WTC11 (cell line): Measurements from ENCODE around the gene TINAGL1. TPM values are rescaled to one million over a fixed set of nuclear protein-coding genes. Genes with fewer than 3 reads are reported as not detected.

Source experiments
- ATAC-seq: fragments of 200-7000 bp; cut with Tn5 transposase; 2 replicates; pipeline ENCODE4 v1.10.0; 2021; ENCODE audit warnings: mild to moderate bottlenecking, moderate library complexity
- CTCF ChIA-PET: fragments of 300-600 bp; sonication (Branson Sonifier 250); formaldehyde crosslinking; loops from one replicate; lab custom pipeline; 2021; ENCODE audit warnings: antibody characterized with exemption; lab: Charles Lee
- POLR2A ChIA-PET: fragments of 350-600 bp; sonication (Branson Sonifier 250); formaldehyde crosslinking; loops from one replicate; lab custom pipeline; 2021; ENCODE audit warnings: antibody characterized with exemption; lab: Charles Lee
- DNase-seq: peaks from one replicate; pipeline ENCODE4 v3.0.0; 2021; ENCODE audit warnings: low spot score
- H3K27ac Mint-ChIP-seq: 2 replicates; pipeline ENCODE4 v1.8.0; 2021; ENCODE audit warnings: mixed read lengths
- H3K27me3 Mint-ChIP-seq: 2 replicates; pipeline ENCODE4 v1.8.0; 2021; ENCODE audit warnings: low read depth, mild to moderate bottlenecking, moderate library complexity, mixed read lengths
- H3K36me3 Mint-ChIP-seq: 2 replicates; pipeline ENCODE4 v1.8.0; 2021; ENCODE audit warnings: mixed read lengths
- H3K4me1 Mint-ChIP-seq: 2 replicates; pipeline ENCODE4 v1.8.0; 2022; ENCODE audit warnings: mixed read lengths
- H3K4me3 Mint-ChIP-seq: 2 replicates; pipeline ENCODE4 v1.8.0; 2021; ENCODE audit warnings: mild to moderate bottlenecking, moderate library complexity, mixed read lengths
- H3K9me3 Mint-ChIP-seq: 2 replicates; pipeline ENCODE4 v1.8.0; 2021; ENCODE audit warnings: mixed read lengths
- ATF1 ChIP-seq: sonication (generic); formaldehyde crosslinking; IDR thresholded peaks from 2 replicates; pipeline ENCODE4 v1.8.1; 2023; ENCODE audit warnings: mild to moderate bottlenecking, moderate library complexity, missing genetic modification reagents
- ATF2 ChIP-seq: sonication (generic); formaldehyde crosslinking; IDR thresholded peaks from 2 replicates; pipeline ENCODE4 v1.8.1; 2022; ENCODE audit warnings: low read depth, missing genetic modification reagents, borderline replicate concordance
- CREB1 ChIP-seq: sonication (generic); formaldehyde crosslinking; IDR thresholded peaks from 2 replicates; pipeline ENCODE4 v1.8.0; 2023; ENCODE audit warnings: mild to moderate bottlenecking, missing genetic modification reagents
- ELF4 ChIP-seq: sonication (generic); formaldehyde crosslinking; IDR thresholded peaks from 2 replicates; pipeline ENCODE4 v1.8.1; 2022; ENCODE audit warnings: low read depth, mild to moderate bottlenecking, moderate library complexity, missing genetic modification reagents
- EMX1 ChIP-seq: fragments of 250-450 bp; sonication (Bioruptor Pico); IDR thresholded peaks from 2 replicates; pipeline ENCODE4 v1.8.0; 2021; ENCODE audit warnings: mild to moderate bottlenecking
- FOXP4 ChIP-seq: sonication (generic); formaldehyde crosslinking; IDR thresholded peaks from 2 replicates; pipeline ENCODE4 v1.8.0; 2022; ENCODE audit warnings: mild to moderate bottlenecking, missing genetic modification reagents
- JUN ChIP-seq: sonication (generic); formaldehyde crosslinking; IDR thresholded peaks from 2 replicates; pipeline ENCODE4 v1.8.0; 2023; ENCODE audit warnings: mild to moderate bottlenecking, missing genetic modification reagents
- OVOL2 ChIP-seq: fragments of 250-450 bp; sonication (Bioruptor Pico); IDR thresholded peaks from 2 replicates; pipeline ENCODE4 v1.9.0; 2021; ENCODE audit warnings: mild to moderate bottlenecking, borderline replicate concordance
- SMAD4 ChIP-seq: sonication (generic); formaldehyde crosslinking; IDR thresholded peaks from 2 replicates; pipeline ENCODE4 v1.8.0; 2022; ENCODE audit warnings: mild to moderate bottlenecking, missing genetic modification reagents
- ZNF317 ChIP-seq: sonication (generic); formaldehyde crosslinking; IDR thresholded peaks from 2 replicates; pipeline ENCODE4 v1.8.1; 2023; ENCODE audit warnings: low read depth, mild to moderate bottlenecking, moderate library complexity, missing genetic modification reagents, borderline replicate concordance
- ZNF671 ChIP-seq: fragments of 250-450 bp; sonication (Bioruptor Pico); IDR thresholded peaks from 2 replicates; pipeline ENCODE4 v1.8.0; 2021; ENCODE audit warnings: mild to moderate bottlenecking
- total RNA-seq: library from RNA; stranded (reverse); gene quantifications from 3 replicates; pipeline ENCODE4 v1.2.3, GENCODE V29; 2021
- TF ChIP-seq, protein P1 (sequence below): sonication (generic); formaldehyde crosslinking; IDR thresholded peaks from 2 replicates; pipeline ENCODE4 v1.8.0; 2022; ENCODE audit warnings: mild to moderate bottlenecking, missing genetic modification reagents
- TF ChIP-seq, protein P2 (sequence below): sonication (generic); formaldehyde crosslinking; IDR thresholded peaks from 2 replicates; pipeline ENCODE4 v1.8.1; 2023; ENCODE audit warnings: mild to moderate bottlenecking, moderate library complexity, missing genetic modification reagents
- TF ChIP-seq, protein P3 (sequence below): sonication (generic); formaldehyde crosslinking; IDR thresholded peaks from 2 replicates; pipeline ENCODE4 v1.8.1; 2022; ENCODE audit warnings: mild to moderate bottlenecking, moderate library complexity, missing genetic modification reagents
- TF ChIP-seq, protein P4 (sequence below): fragments of 250-450 bp; sonication (Bioruptor Pico); IDR thresholded peaks from 2 replicates; pipeline ENCODE4 v2.1.2; 2022; ENCODE audit warnings: mild to moderate bottlenecking, moderate library complexity
- TF ChIP-seq, protein P5 (sequence below): sonication (generic); formaldehyde crosslinking; IDR thresholded peaks from 2 replicates; pipeline ENCODE4 v1.8.0; 2023; ENCODE audit warnings: missing genetic modification reagents, mild to moderate bottlenecking, borderline replicate concordance

Gene TINAGL1
- total RNA-seq, 1 experiment from 2014 or later = 7.2 TPM

DNA sequence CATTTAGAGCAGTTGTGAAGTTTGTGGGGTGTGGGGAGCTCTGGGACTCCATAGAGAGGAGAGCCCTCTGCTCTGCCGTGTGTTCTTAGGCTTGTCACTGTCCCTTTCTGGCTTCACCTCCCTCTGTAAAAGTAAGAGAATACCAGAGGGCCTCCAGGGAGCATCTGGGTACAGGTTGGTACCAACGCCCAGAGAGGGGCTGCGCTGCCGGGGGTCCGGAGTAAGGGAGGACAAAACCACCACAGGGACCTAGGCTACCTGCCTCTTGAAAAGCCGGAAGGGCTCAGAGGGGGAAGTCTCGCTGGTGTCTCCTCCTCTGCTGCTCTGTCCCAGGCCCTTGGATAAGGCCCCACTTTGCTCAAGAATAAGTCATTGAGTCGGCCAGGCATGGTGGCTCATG is 3.1 kb upstream of the TINAGL1 start (continued):
- TF ChIP-seq ATF2 (CRISPR knock-in tag) (no peak), ATF1 (CRISPR knock-in tag) (no peak), ZNF317 (CRISPR knock-in tag) (no peak)
- TF ChIP-seq, protein P1, sequence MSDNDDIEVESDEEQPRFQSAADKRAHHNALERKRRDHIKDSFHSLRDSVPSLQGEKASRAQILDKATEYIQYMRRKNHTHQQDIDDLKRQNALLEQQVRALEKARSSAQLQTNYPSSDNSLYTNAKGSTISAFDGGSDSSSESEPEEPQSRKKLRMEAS (CRISPR knock-in tag) = no peak
- TF ChIP-seq, protein P2, sequence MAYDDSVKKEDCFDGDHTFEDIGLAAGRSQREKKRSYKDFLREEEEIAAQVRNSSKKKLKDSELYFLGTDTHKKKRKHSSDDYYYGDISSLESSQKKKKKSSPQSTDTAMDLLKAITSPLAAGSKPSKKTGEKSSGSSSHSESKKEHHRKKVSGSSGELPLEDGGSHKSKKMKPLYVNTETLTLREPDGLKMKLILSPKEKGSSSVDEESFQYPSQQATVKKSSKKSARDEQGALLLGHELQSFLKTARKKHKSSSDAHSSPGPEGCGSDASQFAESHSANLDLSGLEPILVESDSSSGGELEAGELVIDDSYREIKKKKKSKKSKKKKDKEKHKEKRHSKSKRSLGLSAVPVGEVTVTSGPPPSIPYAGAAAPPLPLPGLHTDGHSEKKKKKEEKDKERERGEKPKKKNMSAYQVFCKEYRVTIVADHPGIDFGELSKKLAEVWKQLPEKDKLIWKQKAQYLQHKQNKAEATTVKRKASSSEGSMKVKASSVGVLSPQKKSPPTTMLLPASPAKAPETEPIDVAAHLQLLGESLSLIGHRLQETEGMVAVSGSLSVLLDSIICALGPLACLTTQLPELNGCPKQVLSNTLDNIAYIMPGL (CRISPR knock-in tag) = no peak

- Mint-ChIP-seq H3K4me3 (no peak overlapping the region), H3K36me3 (no peaks in the 10 kb centered on the region), H3K4me1 (peaks cover 18% of the 10 kb centered on the region), H3K9me3 (no peaks in the 10 kb centered on the region), H3K27ac (no peak overlapping the region), H3K27me3 (no peaks in the 10 kb centered on the region; the same call in none of the 2 replicates)
- DNase-seq = no peak
- TF ChIP-seq, protein P2 (CRISPR knock-in tag) = no peak
- TF ChIP-seq JUN (CRISPR knock-in tag) (no peak), ELF4 (CRISPR knock-in tag) (no peak), FOXP4 (CRISPR knock-in tag) (no peak), OVOL2 (no peak), SMAD4 (CRISPR knock-in tag) (no peak), EMX1 (CRISPR knock-in tag) (no peak), ZNF671 (CRISPR knock-in tag) (no peak), CREB1 (CRISPR knock-in tag) (no peak)
- TF ChIP-seq, protein P3, sequence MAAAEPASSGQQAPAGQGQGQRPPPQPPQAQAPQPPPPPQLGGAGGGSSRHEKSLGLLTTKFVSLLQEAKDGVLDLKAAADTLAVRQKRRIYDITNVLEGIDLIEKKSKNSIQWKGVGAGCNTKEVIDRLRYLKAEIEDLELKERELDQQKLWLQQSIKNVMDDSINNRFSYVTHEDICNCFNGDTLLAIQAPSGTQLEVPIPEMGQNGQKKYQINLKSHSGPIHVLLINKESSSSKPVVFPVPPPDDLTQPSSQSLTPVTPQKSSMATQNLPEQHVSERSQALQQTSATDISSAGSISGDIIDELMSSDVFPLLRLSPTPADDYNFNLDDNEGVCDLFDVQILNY = no peak
- TF ChIP-seq, protein P4, sequence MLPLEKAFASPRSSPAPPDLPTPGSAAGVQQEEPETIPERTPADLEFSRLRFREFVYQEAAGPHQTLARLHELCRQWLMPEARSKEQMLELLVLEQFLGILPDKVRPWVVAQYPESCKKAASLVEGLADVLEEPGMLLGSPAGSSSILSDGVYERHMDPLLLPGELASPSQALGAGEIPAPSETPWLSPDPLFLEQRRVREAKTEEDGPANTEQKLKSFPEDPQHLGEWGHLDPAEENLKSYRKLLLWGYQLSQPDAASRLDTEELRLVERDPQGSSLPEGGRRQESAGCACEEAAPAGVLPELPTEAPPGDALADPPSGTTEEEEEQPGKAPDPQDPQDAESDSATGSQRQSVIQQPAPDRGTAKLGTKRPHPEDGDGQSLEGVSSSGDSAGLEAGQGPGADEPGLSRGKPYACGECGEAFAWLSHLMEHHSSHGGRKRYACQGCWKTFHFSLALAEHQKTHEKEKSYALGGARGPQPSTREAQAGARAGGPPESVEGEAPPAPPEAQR = no peak
- TF ChIP-seq, protein P5, sequence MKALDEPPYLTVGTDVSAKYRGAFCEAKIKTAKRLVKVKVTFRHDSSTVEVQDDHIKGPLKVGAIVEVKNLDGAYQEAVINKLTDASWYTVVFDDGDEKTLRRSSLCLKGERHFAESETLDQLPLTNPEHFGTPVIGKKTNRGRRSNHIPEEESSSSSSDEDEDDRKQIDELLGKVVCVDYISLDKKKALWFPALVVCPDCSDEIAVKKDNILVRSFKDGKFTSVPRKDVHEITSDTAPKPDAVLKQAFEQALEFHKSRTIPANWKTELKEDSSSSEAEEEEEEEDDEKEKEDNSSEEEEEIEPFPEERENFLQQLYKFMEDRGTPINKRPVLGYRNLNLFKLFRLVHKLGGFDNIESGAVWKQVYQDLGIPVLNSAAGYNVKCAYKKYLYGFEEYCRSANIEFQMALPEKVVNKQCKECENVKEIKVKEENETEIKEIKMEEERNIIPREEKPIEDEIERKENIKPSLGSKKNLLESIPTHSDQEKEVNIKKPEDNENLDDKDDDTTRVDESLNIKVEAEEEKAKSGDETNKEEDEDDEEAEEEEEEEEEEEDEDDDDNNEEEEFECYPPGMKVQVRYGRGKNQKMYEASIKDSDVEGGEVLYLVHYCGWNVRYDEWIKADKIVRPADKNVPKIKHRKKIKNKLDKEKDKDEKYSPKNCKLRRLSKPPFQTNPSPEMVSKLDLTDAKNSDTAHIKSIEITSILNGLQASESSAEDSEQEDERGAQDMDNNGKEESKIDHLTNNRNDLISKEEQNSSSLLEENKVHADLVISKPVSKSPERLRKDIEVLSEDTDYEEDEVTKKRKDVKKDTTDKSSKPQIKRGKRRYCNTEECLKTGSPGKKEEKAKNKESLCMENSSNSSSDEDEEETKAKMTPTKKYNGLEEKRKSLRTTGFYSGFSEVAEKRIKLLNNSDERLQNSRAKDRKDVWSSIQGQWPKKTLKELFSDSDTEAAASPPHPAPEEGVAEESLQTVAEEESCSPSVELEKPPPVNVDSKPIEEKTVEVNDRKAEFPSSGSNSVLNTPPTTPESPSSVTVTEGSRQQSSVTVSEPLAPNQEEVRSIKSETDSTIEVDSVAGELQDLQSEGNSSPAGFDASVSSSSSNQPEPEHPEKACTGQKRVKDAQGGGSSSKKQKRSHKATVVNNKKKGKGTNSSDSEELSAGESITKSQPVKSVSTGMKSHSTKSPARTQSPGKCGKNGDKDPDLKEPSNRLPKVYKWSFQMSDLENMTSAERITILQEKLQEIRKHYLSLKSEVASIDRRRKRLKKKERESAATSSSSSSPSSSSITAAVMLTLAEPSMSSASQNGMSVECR (CRISPR knock-in tag) = no peak
- TF ChIP-seq, protein P1 (CRISPR knock-in tag) = no peak
- ChIA-PET POLR2A (no interaction called here), CTCF (no interaction called here)
- no peak for ATAC-seq
Observed at GRCh38 chr1:31574749-31575368, 1.5 kb upstream of the TINAGL1 start.
